K562 (cell line): ENCODE results near the gene ZNF575.

Source experiments
- CTCF ChIP-seq, 3 experiments: IDR thresholded peaks in 2 of 3; conservative IDR thresholded peaks in 1 of 3; 2 replicates each; pipeline ENCODE4 v1.5.1; 2011 to 2012; ENCODE audit warnings: low read length in 3 of 3, mild to moderate bottlenecking in 3 of 3, control low read depth in 2 of 3, improper control_type of control experiment in 1 of 3, inconsistent platforms in 1 of 3, low read depth in 1 of 3, mixed read lengths in 1 of 3, moderate library complexity in 1 of 3; ENCODE audit not compliant: insufficient read depth in 2 of 3
- EZH2 ChIP-seq: IDR thresholded peaks from 2 replicates; pipeline ENCODE4 v1.6.1; 2012; ENCODE audit warnings: low read depth, mild to moderate bottlenecking, inconsistent platforms, low read length, borderline replicate concordance
- FOXP1 ChIP-seq: sonication (generic); formaldehyde crosslinking; IDR thresholded peaks from 2 replicates; pipeline ENCODE4 v1.8.0; 2022; ENCODE audit warnings: mild to moderate bottlenecking, missing genetic modification reagents
- GATAD2A ChIP-seq: fragments of 450-650 bp; IDR thresholded peaks from 2 replicates; pipeline ENCODE4 v1.6.1; 2017
- IRF2 ChIP-seq: sonication (generic); formaldehyde crosslinking; IDR thresholded peaks from 2 replicates; pipeline ENCODE4 v1.8.1; 2022; ENCODE audit warnings: mild to moderate bottlenecking, missing genetic modification reagents
- NFIC ChIP-seq: fragments of 450-650 bp; IDR thresholded peaks from 2 replicates; pipeline ENCODE4 v1.6.1; 2017; ENCODE audit warnings: mild to moderate bottlenecking, inconsistent platforms
- NONO ChIP-seq, 2 experiments: fragments of 200-400 bp in 1 of 2; fragments of 450-650 bp in 1 of 2; formaldehyde crosslinking in 1 of 2; IDR thresholded peaks; 2 replicates each; pipeline ENCODE4 v1.6.1; 2017; ENCODE audit warnings: low read depth in 2 of 2, mild to moderate bottlenecking in 2 of 2, moderate library complexity in 2 of 2, low read length in 1 of 2
- NRF1 ChIP-seq, 2 experiments: fragments of 450-650 bp; IDR thresholded peaks in 1 of 2; conservative IDR thresholded peaks in 1 of 2; 2 replicates each; pipeline ENCODE4 v1.6.1; 2014; ENCODE audit warnings: mild to moderate bottlenecking in 2 of 2
- RAD21 ChIP-seq, 2 experiments: fragments of 250-450 bp in 1 of 2; fragments of 450-650 bp in 1 of 2; sonication (Bioruptor Pico) in 1 of 2; formaldehyde crosslinking in 1 of 2; IDR thresholded peaks in 1 of 2; conservative IDR thresholded peaks in 1 of 2; 2 replicates each; pipeline versions ENCODE4 v1.4.0 to v1.8.0; 2020 to 2022; ENCODE audit warnings: mild to moderate bottlenecking in 2 of 2, moderate library complexity in 1 of 2
- ZEB2 ChIP-seq: fragments of 450-650 bp; IDR thresholded peaks from 2 replicates; pipeline ENCODE4 v1.6.1; 2016
- ZMIZ1 ChIP-seq, 2 experiments: fragments of 150-350 bp in 1 of 2; IDR thresholded peaks; 2 replicates each; pipeline ENCODE4 v1.6.1; 2012 to 2016; ENCODE audit warnings: low read depth in 2 of 2, low read length in 2 of 2, mild to moderate bottlenecking in 1 of 2, moderate library complexity in 1 of 2
- ZNF41 ChIP-seq: fragments of 250-450 bp; sonication (Bioruptor Pico); conservative IDR thresholded peaks from 2 replicates; pipeline ENCODE4 v1.4.0; 2020; ENCODE audit warnings: mild to moderate bottlenecking

- TF ChIP-seq GATAD2A (no peak), ZMIZ1 (IDR thresholded peaks at IDR 0.05; ENCODE audit: low read depth in 2 of 2, low read length in 2 of 2) (no peak), CTCF (IDR thresholded peaks at IDR 0.05 in 2 of 3, conservative IDR thresholded peaks at IDR 0.05 in 1 of 3; ENCODE audit: insufficient read depth in 2 of 3, low read depth in 1 of 3, low read length in 3 of 3) (no peak), RAD21 (CRISPR knock-in tag; conservative IDR thresholded peaks at IDR 0.05 in 1 of 2, IDR thresholded peaks at IDR 0.05 in 1 of 2) (no peak), NONO (IDR thresholded peaks at IDR 0.05; ENCODE audit: low read depth in 2 of 2, low read length in 1 of 2) (no peak), NFIC (no peak), ZEB2 (no peak), NRF1 (conservative IDR thresholded peaks at IDR 0.05 in 1 of 2, IDR thresholded peaks at IDR 0.05 in 1 of 2) (peak; percentile 21 to 22; a peak in 2 of 4 replicates), IRF2 (CRISPR knock-in tag) (no peak), EZH2 (no peak), ZNF41 (CRISPR knock-in tag) (no peak), FOXP1 (CRISPR knock-in tag) (peak; percentile 64; the same call in 1 of the 2 replicates)
Measured at GRCh38 chr19:43526884-43527859, 5.8 kb upstream of the ZNF575 start, which contains the start of gene ETHE1.
